Progenitor cell of endocrine pancreas (in vitro differentiated cells): ENCODE measurements around the gene RUNX2. TPM values are rescaled to one million over a fixed set of nuclear protein-coding genes. Genes with fewer than 3 reads are reported as not detected.

Experiments used
- DNase-seq: peaks from one replicate; pipeline ENCODE4 v3.0.0; 2021; ENCODE audit warnings: low spot score; ENCODE audit not compliant: unreplicated experiment
- H3K27ac Mint-ChIP-seq: 2 replicates; pipeline ENCODE4 v1.8.0; 2021; ENCODE audit warnings: mild to moderate bottlenecking, moderate library complexity, mixed read lengths
- H3K27me3 Mint-ChIP-seq: 2 replicates; pipeline ENCODE4 v1.8.0; 2021; ENCODE audit warnings: mixed read lengths
- H3K36me3 Mint-ChIP-seq: 2 replicates; pipeline ENCODE4 v1.8.0; 2022; ENCODE audit warnings: mixed read lengths; ENCODE audit not compliant: insufficient read depth
- H3K4me1 Mint-ChIP-seq: 2 replicates; pipeline ENCODE4 v1.8.0; 2021; ENCODE audit warnings: low read depth, mixed read lengths
- H3K4me3 Mint-ChIP-seq: 2 replicates; pipeline ENCODE4 v1.8.0; 2021; ENCODE audit warnings: low read depth, mild to moderate bottlenecking, moderate library complexity, mixed read lengths
- H3K9me3 Mint-ChIP-seq: 2 replicates; pipeline ENCODE4 v1.8.0; 2021; ENCODE audit warnings: low read depth, mixed read lengths
- total RNA-seq: library from RNA; stranded (reverse); gene quantifications from 2 replicates; pipeline ENCODE4 v1.2.1, GENCODE V29; 2021
- TF ChIP-seq, protein P1 (sequence below): fragments of 200-600 bp; sonication (generic); IDR thresholded peaks from one replicate; pipeline ENCODE4 v1.5.0; 2021; ENCODE audit warnings: antibody characterized with exemption, mild to moderate bottlenecking; ENCODE audit not compliant: unreplicated experiment

RUNX2 gene
- total RNA-seq, 1 donor from 2014 or later = 0.46 TPM

DNA sequence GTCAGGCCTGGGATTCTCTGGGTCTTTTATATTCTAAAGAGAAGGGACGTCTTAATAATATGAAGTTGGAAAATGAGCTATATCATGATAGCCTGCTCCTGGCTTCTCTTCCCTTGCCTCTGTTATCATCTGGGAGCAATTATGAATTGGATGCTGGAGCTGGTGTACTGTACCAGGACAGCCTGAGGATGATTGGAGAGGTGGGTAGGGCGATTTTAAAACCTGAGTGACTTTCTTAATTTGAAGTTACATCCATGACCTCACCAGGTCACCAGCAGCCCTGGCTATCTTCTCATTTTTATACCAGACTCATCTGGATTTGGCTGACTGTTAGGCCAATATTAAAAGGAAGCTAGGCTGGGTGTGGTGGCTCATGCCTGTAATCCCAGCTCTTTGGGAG lies 369.9 kb downstream of the RUNX2 start:
- no peaks in the 10 kb centered on the region for H3K36me3 Mint-ChIP-seq
- H3K4me1 Mint-ChIP-seq = no peaks in the 10 kb centered on the region
- DNase-seq = no peak
- TF ChIP-seq, protein P1, sequence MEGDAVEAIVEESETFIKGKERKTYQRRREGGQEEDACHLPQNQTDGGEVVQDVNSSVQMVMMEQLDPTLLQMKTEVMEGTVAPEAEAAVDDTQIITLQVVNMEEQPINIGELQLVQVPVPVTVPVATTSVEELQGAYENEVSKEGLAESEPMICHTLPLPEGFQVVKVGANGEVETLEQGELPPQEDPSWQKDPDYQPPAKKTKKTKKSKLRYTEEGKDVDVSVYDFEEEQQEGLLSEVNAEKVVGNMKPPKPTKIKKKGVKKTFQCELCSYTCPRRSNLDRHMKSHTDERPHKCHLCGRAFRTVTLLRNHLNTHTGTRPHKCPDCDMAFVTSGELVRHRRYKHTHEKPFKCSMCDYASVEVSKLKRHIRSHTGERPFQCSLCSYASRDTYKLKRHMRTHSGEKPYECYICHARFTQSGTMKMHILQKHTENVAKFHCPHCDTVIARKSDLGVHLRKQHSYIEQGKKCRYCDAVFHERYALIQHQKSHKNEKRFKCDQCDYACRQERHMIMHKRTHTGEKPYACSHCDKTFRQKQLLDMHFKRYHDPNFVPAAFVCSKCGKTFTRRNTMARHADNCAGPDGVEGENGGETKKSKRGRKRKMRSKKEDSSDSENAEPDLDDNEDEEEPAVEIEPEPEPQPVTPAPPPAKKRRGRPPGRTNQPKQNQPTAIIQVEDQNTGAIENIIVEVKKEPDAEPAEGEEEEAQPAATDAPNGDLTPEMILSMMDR = no peak
- peaks cover 3% of the 10 kb centered on the region for H3K27me3 Mint-ChIP-seq
- peaks cover 3% of the 10 kb centered on the region for H3K9me3 Mint-ChIP-seq
- no peak overlapping the region for H3K27ac Mint-ChIP-seq
- H3K4me3 Mint-ChIP-seq = no peak overlapping the region

DNA sequence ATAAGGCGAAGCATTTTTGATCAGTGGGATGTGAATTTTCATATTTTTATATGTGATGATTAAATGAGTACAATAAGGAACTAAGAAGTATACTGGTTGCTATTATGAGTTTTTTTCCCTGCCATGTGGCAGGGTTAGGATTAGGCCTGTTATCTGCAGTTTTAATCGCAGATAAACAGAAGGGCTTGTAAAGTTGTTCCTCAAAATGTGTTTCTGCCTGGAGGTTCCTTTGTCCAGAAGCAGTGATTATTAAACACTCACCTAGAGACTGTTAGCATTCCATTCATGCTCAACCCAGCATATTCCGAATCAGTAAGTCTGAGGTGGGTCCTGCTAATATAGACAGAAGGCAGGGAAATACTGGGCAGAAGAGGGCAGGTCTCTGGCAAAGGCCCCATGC lies 371.5 kb downstream of the RUNX2 start:
- H3K27me3 Mint-ChIP-seq = peaks cover 3% of the 10 kb centered on the region
- no peak overlapping the region for H3K27ac Mint-ChIP-seq
- H3K9me3 Mint-ChIP-seq = peaks cover under 1% of the 10 kb centered on the region
- H3K4me1 Mint-ChIP-seq = no peaks in the 10 kb centered on the region
- no peaks in the 10 kb centered on the region for H3K36me3 Mint-ChIP-seq
- TF ChIP-seq, protein P1 = no peak
- H3K4me3 Mint-ChIP-seq = no peak overlapping the region
- no peak for DNase-seq

DNA sequence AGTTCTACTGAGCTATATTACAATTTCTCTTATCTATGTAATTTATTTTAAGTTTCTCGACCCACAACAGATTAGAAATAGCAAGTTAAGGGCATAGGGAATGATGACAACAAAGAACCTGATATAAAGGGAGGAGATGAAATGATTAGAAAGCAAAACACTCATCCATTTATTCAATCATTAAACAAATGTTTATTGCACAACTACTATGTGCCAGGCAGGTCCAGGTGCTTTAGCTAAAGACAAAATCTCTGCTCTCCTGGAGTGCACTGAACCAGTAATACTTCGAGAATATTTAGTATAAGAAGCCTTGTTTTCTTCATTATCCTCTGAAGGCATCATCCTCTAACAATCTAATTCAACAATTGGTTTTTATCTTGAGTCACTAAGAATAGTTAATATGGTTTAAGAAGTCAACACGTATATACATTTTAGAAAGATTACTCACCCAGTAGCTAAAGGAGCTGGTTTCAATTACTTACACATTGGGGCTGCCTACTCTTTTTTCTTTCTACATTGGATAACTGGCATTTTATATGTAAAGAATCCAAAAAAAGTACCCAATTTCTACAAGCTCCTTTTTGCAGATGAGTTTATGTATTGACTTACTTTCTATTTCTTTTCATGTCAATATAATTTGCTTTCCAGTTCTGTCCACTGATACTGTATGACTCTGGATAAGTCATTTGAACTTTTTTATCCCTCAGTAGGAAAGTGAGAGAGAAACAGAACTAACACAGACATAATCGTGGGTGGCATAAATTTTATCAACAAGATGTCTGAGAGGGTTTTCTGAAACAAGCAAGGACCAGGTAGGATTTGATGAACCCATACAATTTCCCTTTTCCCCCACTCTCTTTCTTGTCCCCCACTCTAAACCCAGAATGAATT lies 375.0 kb downstream of the RUNX2 start:
- peaks cover 4% of the 10 kb centered on the region for H3K27me3 Mint-ChIP-seq
- H3K36me3 Mint-ChIP-seq = no peaks in the 10 kb centered on the region
- TF ChIP-seq, protein P1 = no peak
- H3K9me3 Mint-ChIP-seq = no peaks in the 10 kb centered on the region
- no peak overlapping the region for H3K27ac Mint-ChIP-seq
- DNase-seq = no peak
- no peaks in the 10 kb centered on the region for H3K4me1 Mint-ChIP-seq
- no peak overlapping the region for H3K4me3 Mint-ChIP-seq

DNA sequence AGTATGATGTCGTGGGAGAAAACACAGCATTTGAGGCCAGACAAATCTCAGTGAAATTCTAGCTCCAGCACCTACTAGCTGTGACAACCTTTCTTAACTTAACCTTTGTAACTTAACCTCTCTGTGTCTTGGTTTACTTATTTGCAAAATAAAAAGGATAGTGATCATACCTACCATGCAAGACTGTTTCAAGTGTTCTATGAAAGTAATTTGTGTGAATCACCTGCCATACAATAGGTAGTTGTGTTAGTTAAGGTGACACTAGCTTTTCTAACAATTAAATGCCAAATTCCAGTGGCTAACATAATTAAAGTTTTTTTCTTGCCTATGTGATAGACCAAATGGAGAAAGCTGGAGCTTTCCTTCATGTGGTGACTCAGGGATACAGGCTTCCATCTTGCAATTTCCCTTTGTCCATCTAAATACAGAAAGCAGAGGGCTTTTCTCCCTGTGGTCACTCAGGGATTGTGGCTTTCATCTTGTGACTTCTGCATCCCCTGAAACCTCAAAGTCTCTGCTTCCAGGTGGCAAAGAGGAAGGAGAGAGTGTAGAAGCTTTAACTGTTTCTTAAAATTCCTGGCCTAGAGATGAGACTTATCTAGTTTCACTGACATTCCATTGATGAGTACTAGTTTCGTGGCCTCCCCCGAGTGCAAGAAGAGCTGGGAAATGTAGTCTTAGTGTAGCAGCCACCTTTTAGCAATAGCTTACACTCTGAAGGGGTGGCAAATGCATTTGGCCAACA lies 376.1 kb downstream of the RUNX2 start:
- H3K9me3 Mint-ChIP-seq = no peaks in the 10 kb centered on the region
- no peaks in the 10 kb centered on the region for H3K4me1 Mint-ChIP-seq
- H3K4me3 Mint-ChIP-seq = no peak overlapping the region
- peaks cover 4% of the 10 kb centered on the region for H3K27me3 Mint-ChIP-seq
- TF ChIP-seq, protein P1 = no peak
- no peak for DNase-seq
- H3K36me3 Mint-ChIP-seq = no peaks in the 10 kb centered on the region
- H3K27ac Mint-ChIP-seq = no peak overlapping the region

DNA sequence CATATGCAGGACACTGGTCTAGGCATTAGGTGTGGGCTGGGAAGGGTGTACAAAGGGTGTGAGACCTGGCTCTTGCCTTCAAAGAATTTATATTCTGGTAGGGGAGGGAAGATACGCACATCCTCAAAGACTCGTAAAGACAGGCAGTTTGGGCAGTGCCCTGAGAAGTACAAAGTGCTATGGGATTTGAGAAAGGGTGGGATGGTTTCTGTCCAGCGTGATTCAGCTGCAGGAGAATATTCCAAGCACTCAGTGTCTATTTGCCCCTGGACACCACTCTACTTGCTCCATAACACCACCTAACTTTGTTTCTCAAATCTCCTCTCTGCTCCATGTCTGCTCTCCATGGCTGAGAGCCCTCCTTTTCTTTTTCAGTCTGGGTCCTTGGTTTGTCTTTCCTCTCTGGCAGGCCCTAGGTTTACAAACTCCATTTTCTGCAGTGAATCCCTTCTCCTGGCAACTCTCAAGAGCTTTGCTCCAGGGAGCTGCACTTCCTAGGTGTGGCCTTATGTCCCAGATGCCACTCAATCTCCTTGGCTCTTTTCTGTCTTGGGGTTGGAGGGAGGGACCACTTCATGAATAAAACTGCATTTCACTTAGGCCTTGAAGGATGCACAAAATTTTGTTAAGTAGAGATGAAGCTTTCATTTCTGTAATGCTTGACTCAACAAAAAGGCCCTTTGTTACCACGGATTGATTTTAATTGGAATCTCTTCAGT lies 377.2 kb downstream of the RUNX2 start:
- Mint-ChIP-seq H3K36me3 (no peaks in the 10 kb centered on the region), H3K9me3 (no peaks in the 10 kb centered on the region), H3K27me3 (peaks cover 4% of the 10 kb centered on the region), H3K4me1 (no peaks in the 10 kb centered on the region), H3K27ac (no peak overlapping the region), H3K4me3 (no peak overlapping the region)
- DNase-seq = no peak
- TF ChIP-seq, protein P1 = no peak
